CD14-positive monocyte (primary cell): ENCODE measurements around the gene LGALS8. TPM values are rescaled to one million over a fixed set of nuclear protein-coding genes. Genes with fewer than 3 reads are reported as not detected.

ENCODE experiments used
- DNase-seq, 3 donors: peaks; one replicate each; pipeline ENCODE4 v3.0.0-alpha.2; 2011 to 2022
- H2AFZ ChIP-seq: 2 replicates; pipeline ENCODE4 v1.6.0; 2012; ENCODE audit warnings: mild to moderate bottlenecking, low read depth, low read length, inconsistent platforms; ENCODE audit not compliant: insufficient read depth, poor library complexity, severe bottlenecking
- H3K27ac ChIP-seq, 2 donors: 1 replicate in 1 of 2; 2 replicates in 1 of 2; pipeline ENCODE4 v1.5.1; 2012 to 2013; ENCODE audit warnings: low read length in 2 of 2, control low read depth in 1 of 2, inconsistent platforms in 1 of 2, low read depth in 1 of 2, mild to moderate bottlenecking in 1 of 2
- H3K27me3 ChIP-seq, 2 donors: one replicate each; pipeline versions ENCODE4 v1.6.0 to v1.6.1; 2011 to 2013; ENCODE audit warnings: low read length in 2 of 2; ENCODE audit not compliant: control insufficient read depth in 2 of 2, insufficient read depth in 2 of 2
- H3K36me3 ChIP-seq, 2 donors: replicated peaks in 1 of 2; 1 replicate in 1 of 2; 2 replicates in 1 of 2; pipeline versions ENCODE4 v1.5.1 to v1.6.1; 2012 to 2013; ENCODE audit warnings: low read length in 2 of 2, control low read depth in 1 of 2, inconsistent platforms in 1 of 2, mild to moderate bottlenecking in 1 of 2; ENCODE audit not compliant: insufficient read depth in 2 of 2, control insufficient read depth in 1 of 2
- H3K4me1 ChIP-seq, 2 donors: 1 replicate in 1 of 2; 2 replicates in 1 of 2; pipeline versions ENCODE4 v1.5.1 to v1.6.1; 2012 to 2013; ENCODE audit warnings: low read length in 2 of 2, control low read depth in 1 of 2, inconsistent platforms in 1 of 2, mild to moderate bottlenecking in 1 of 2, moderate library complexity in 1 of 2; ENCODE audit not compliant: insufficient read depth in 2 of 2, control insufficient read depth in 1 of 2
- H3K4me2 ChIP-seq: replicated peaks from 2 replicates; pipeline ENCODE3; 2012; ENCODE audit warnings: low read length, moderate library complexity, mild to moderate bottlenecking; ENCODE audit not compliant: poor library complexity, severe bottlenecking; ENCODE audit errors: extremely low read depth
- H3K4me3 ChIP-seq, 3 experiments: fragments of 200-600 bp in 1 of 3; sonication (generic) in 1 of 3; replicated peaks in 1 of 3; 1 replicate in 2 of 3; 2 replicates in 1 of 3; pipeline ENCODE4 v1.5.1; 2011 to 2013; ENCODE audit warnings: low read length in 3 of 3, mild to moderate bottlenecking in 3 of 3, control low read depth in 2 of 3, low read depth in 2 of 3, inconsistent platforms in 1 of 3, moderate library complexity in 1 of 3
- H3K79me2 ChIP-seq: 2 replicates; pipeline ENCODE4 v1.6.0; 2012; ENCODE audit warnings: mild to moderate bottlenecking, control low read depth, inconsistent platforms, low read length, moderate library complexity; ENCODE audit not compliant: insufficient read depth
- H3K9ac ChIP-seq: 2 replicates; pipeline ENCODE4 v1.6.0; 2017; ENCODE audit warnings: low read length, mild to moderate bottlenecking; ENCODE audit not compliant: insufficient read depth, poor library complexity, severe bottlenecking
- H3K9me3 ChIP-seq, 2 donors: replicated peaks in 1 of 2; 1 replicate in 1 of 2; 2 replicates in 1 of 2; pipeline versions ENCODE4 v1.5.1 to v1.6.1; 2012 to 2013; ENCODE audit warnings: low read length in 2 of 2, control low read depth in 1 of 2; ENCODE audit not compliant: control insufficient read depth in 1 of 2, insufficient read depth in 1 of 2
- H4K20me1 ChIP-seq: 2 replicates; pipeline ENCODE4 v1.6.0; 2012; ENCODE audit warnings: mild to moderate bottlenecking, low read length, control low read depth, moderate library complexity; ENCODE audit not compliant: insufficient read depth
- H3K27ac Mint-ChIP-seq, 7 donors: one replicate each; pipeline ENCODE4 v1.8.0; 2020; ENCODE audit warnings: mild to moderate bottlenecking in 7 of 7, mixed read lengths in 7 of 7, moderate library complexity in 6 of 7, inconsistent platforms in 2 of 7
- H3K27me3 Mint-ChIP-seq, 3 donors: one replicate each; pipeline ENCODE4 v1.8.0; 2021 to 2022; ENCODE audit warnings: low read depth in 3 of 3, mild to moderate bottlenecking in 3 of 3, mixed read lengths in 3 of 3, moderate library complexity in 3 of 3, inconsistent platforms in 1 of 3
- H3K36me3 Mint-ChIP-seq, 2 donors: one replicate each; pipeline ENCODE4 v1.8.0; 2020; ENCODE audit warnings: mixed read lengths in 2 of 2, inconsistent platforms in 1 of 2, mild to moderate bottlenecking in 1 of 2
- H3K4me1 Mint-ChIP-seq: one replicate; pipeline ENCODE4 v1.8.0; 2020; ENCODE audit warnings: mild to moderate bottlenecking, mixed read lengths
- H3K4me3 Mint-ChIP-seq, 2 donors: one replicate each; pipeline ENCODE4 v1.8.0; 2020; ENCODE audit warnings: mild to moderate bottlenecking in 2 of 2, mixed read lengths in 2 of 2, moderate library complexity in 1 of 2
- H3K9me3 Mint-ChIP-seq, 7 donors: one replicate each; pipeline ENCODE4 v1.8.0; 2020 to 2022; ENCODE audit warnings: mixed read lengths in 7 of 7, mild to moderate bottlenecking in 6 of 7, moderate library complexity in 6 of 7, inconsistent platforms in 2 of 7
- WGBS: methylation state at CpG from one replicate; pipeline ENCODE4 v1.1.5; 2013; ENCODE audit warnings: missing lambda C conversion rate; ENCODE audit not compliant: insufficient coverage; 5-methylcytosine and 5-hydroxymethylcytosine counted together
- intact Hi-C, 2 donors: fragments of 100-400 bp; cut with micrococcal nuclease; formaldehyde crosslinking; loops; one replicate each; pipeline versions ENCODE4 v1.15.0 to v1.15.1; 2023
- polyA plus RNA-seq, 3 donors: library from polyadenylated mRNA; depleted of rRNA in 1 of 3; unstranded in 2 of 3; stranded (reverse) in 1 of 3; fragments of 300-500 nt in 2 of 3; fragments of >200 nt in 1 of 3; fragmentation: Illumina TruSeq in 2 of 3; gene quantifications; 1 replicate in 2 of 3; 2 replicates in 1 of 3; pipeline ENCODE4 v1.2.3, GENCODE V29; 2012 to 2021
- TF ChIP-seq, protein P1 (sequence below): fragments of 200-600 bp; IDR thresholded peaks from one replicate; pipeline ENCODE4 v1.8.0; 2022; ENCODE audit warnings: antibody characterized with exemption, mild to moderate bottlenecking

LGALS8 gene
- polyA plus RNA-seq, 3 donors = 58.9 to 84.6 (median 75.7) TPM

DNA sequence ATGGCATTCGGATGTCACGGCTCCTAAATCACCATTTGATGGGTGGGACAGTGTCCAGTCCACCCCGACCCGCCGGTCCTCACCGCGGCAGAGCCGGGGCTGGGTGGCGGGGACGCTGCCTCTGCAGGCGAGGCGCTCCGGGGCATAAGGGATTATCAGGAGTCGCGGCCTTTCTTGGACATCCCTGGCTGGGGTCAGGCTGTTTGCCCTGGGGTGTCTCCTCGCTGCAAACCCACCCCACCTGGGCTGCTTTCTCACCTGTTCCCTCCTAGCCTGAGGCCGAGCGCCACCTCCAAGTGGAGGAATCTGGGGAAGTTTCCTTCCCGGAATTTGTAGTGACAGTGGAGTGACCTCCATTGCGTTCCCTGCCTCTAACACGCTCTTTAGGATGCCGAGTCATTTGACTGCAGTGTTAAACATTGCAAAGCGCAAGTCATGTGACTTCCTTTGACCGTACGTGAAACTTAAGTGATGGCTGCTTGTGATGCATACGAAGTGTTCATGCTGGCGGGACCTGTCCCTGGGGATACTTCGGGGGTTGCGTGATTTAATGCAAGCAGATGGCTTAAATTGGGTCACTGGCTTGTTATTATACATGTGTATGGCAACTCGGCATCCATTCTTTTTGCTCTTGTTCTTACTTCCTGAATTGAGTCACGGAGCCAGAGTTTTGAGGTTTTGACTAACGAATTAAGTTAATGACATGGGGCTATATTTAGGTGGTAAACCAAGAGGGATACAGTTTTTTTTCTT, 536 bp downstream of the LGALS8 start:
- peak overlapping the region; percentile 100 for H2AFZ ChIP-seq
- H3K4me2 ChIP-seq = peak overlapping the region; percentile 98
- peak overlapping the region; percentile 97 for H3K9ac ChIP-seq
- intact Hi-C loops = loop anchor here (10.0 kb wide), 2 partner anchors 240 to 420 kb away; partner anchors contain the start of gene ERO1B (in 1 of the 2)
- Mint-ChIP-seq H3K27ac (peak overlapping the region; percentile 96 to 99 (median 97)), H3K9me3 (no peaks in the 10 kb centered on the region), H3K4me3 (peak overlapping the region; percentile 92 to 99), H3K4me1 (peaks cover 35% of the 10 kb centered on the region), H3K36me3 (peaks cover 20 to 32% of the 10 kb centered on the region in 2 donors), H3K27me3 (no peaks in the 10 kb centered on the region)
- WGBS = 1% methylated on average over 25 of the region's 32 CpGs
- TF ChIP-seq, protein P1, sequence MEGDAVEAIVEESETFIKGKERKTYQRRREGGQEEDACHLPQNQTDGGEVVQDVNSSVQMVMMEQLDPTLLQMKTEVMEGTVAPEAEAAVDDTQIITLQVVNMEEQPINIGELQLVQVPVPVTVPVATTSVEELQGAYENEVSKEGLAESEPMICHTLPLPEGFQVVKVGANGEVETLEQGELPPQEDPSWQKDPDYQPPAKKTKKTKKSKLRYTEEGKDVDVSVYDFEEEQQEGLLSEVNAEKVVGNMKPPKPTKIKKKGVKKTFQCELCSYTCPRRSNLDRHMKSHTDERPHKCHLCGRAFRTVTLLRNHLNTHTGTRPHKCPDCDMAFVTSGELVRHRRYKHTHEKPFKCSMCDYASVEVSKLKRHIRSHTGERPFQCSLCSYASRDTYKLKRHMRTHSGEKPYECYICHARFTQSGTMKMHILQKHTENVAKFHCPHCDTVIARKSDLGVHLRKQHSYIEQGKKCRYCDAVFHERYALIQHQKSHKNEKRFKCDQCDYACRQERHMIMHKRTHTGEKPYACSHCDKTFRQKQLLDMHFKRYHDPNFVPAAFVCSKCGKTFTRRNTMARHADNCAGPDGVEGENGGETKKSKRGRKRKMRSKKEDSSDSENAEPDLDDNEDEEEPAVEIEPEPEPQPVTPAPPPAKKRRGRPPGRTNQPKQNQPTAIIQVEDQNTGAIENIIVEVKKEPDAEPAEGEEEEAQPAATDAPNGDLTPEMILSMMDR = no peak
- peaks cover 25 to 26% of the 10 kb centered on the region in 2 donors for H3K36me3 ChIP-seq
- H4K20me1 ChIP-seq = peaks cover 25% of the 10 kb centered on the region
- DNase-seq = peak; percentile 79 to 90 (median 86)
- peak overlapping the region; percentile 91 to 96 (median 93) for H3K4me3 ChIP-seq
- H3K27me3 ChIP-seq = no peaks in the 10 kb centered on the region
- peaks cover 15 to 25% of the 10 kb centered on the region in 2 donors for H3K4me1 ChIP-seq
- H3K79me2 ChIP-seq = peaks cover 60% of the 10 kb centered on the region
- H3K9me3 ChIP-seq = no peaks in the 10 kb centered on the region
- H3K27ac ChIP-seq = peak overlapping the region; percentile 98

DNA sequence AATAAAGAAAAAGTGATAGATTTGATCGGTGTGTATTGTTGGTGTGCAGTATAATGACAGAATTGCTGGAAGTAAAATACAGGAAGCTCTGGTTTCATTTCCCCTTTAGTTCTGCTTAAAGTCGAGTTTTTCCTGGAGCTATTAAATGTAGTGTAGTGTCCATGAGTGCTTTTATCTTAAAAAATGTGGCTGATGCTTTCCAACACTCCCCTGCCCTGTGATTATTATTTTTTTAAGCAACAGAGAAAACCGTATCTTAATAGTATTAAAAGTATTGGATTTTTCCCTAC, 1.1 kb downstream of the LGALS8 start:
- H3K9ac ChIP-seq = peak overlapping the region; percentile 97
- H3K36me3 ChIP-seq = peaks cover 26 to 27% of the 10 kb centered on the region in 2 donors
- H3K27ac ChIP-seq = peak overlapping the region in 1 of 2 donors; percentile 98
- TF ChIP-seq, protein P1 = no peak
- intact Hi-C loops = loop anchor here (10.0 kb wide), 2 partner anchors 240 to 420 kb away; partner anchors contain the start of gene ERO1B (in 1 of the 2)
- no peaks in the 10 kb centered on the region for H3K9me3 ChIP-seq
- Mint-ChIP-seq H3K4me1 (peaks cover 35% of the 10 kb centered on the region), H3K27ac (peak overlapping the region; percentile 96 to 99 (median 97)), H3K27me3 (no peaks in the 10 kb centered on the region), H3K4me3 (peak overlapping the region; percentile 92 to 99), H3K9me3 (no peaks in the 10 kb centered on the region), H3K36me3 (peaks cover 20 to 32% of the 10 kb centered on the region in 2 donors)
- H2AFZ ChIP-seq = peak overlapping the region; percentile 100
- DNase-seq = peak in 2 of 3 donors; percentile 62 to 87
- no CpG with 5 or more reads among the region's 3 CpGs for WGBS
- no peaks in the 10 kb centered on the region for H3K27me3 ChIP-seq
- peaks cover 15 to 25% of the 10 kb centered on the region in 2 donors for H3K4me1 ChIP-seq
- peaks cover 62% of the 10 kb centered on the region for H3K79me2 ChIP-seq
- peak overlapping the region; percentile 91 to 96 (median 93) for H3K4me3 ChIP-seq
- H4K20me1 ChIP-seq = peaks cover 30% of the 10 kb centered on the region
- H3K4me2 ChIP-seq = peak overlapping the region; percentile 98
